ENCODE measurements around the gene C9orf78.

GRCh38 chr9:129876815-129877214 lies 41.7 kb upstream of the C9orf78 start:
- TF ChIP-seq CTCF (IDR thresholded peaks at IDR 0.05) (no peak), POLR2A (IDR thresholded peaks at IDR 0.05) (no peak), EP300 (IDR thresholded peaks at IDR 0.05) (no peak)

Data from suprapubic skin (tissue), 3 donors.